GM12878 (cell line): Measurements from ENCODE around the gene DNAJB11. TPM values are rescaled to one million over a fixed set of nuclear protein-coding genes. Genes with fewer than 3 reads are reported as not detected.

ENCODE experiments used
- ATAC-seq: fragments of 200-7000 bp; cut with Tn5 transposase; 3 replicates; pipeline ENCODE4 v1.9.1; 2020; ENCODE audit warnings: mild to moderate bottlenecking, moderate library complexity
- BruUV-seq: library from RNA; stranded (reverse); fragments of 400-500 nt; replicated peaks from 2 replicates; lab custom pipeline; 2021; lab: Mats Ljungman, UMichigan
- CTCF ChIA-PET: fragments of 300-600 bp; sonication (Branson Sonifier 250); formaldehyde crosslinking; extraction: SDS; loops from one replicate; lab custom pipeline; 2021; ENCODE audit warnings: inconsistent platforms; lab: Yijun Ruan, JAX
- POLR2A ChIA-PET: fragments of 350-600 bp; formaldehyde crosslinking; extraction: SDS; loops from one replicate; lab custom pipeline; 2021; ENCODE audit warnings: inconsistent platforms; lab: Charles Lee
- RAD21 ChIA-PET: fragments of 300-600 bp; sonication (Branson Sonifier 250); formaldehyde crosslinking; loops from one replicate; lab custom pipeline; 2023; ENCODE audit warnings: antibody characterized with exemption; ENCODE audit not compliant: unreplicated experiment; lab: Charles Lee
- SMC1A ChIA-PET: fragments of 300-600 bp; sonication (Branson Sonifier 250); formaldehyde crosslinking; loops from one replicate; lab custom pipeline; 2023; ENCODE audit not compliant: unreplicated experiment, uncharacterized antibody; lab: Charles Lee
- DNase-seq: peaks from one replicate; pipeline ENCODE4 v3.0.0-alpha.2; 2011; ENCODE audit warnings: low read depth, low spot score
- FAIRE-seq: peaks from 3 replicates; lab custom pipeline; 2011; peaks lifted over from hg19 to GRCh38; lab: Jason Lieb, UNC
- H2AFZ ChIP-seq: 2 replicates; pipeline ENCODE4 v1.6.0; 2011; ENCODE audit warnings: low read depth, low read length, control low read depth; ENCODE audit not compliant: control insufficient read depth
- H3K27ac ChIP-seq: 2 replicates; pipeline ENCODE4 v1.5.1; 2011; ENCODE audit warnings: control low read depth; ENCODE audit not compliant: control insufficient read depth, insufficient read depth
- H3K27me3 ChIP-seq, 2 experiments: replicated peaks in 1 of 2; 2 replicates each; pipeline versions ENCODE4 v1.6.0 to v1.6.1; 2011; ENCODE audit warnings: low read length in 1 of 2; ENCODE audit not compliant: control insufficient read depth in 2 of 2, insufficient read depth in 2 of 2
- H3K36me3 ChIP-seq, 2 experiments: 2 replicates each; pipeline ENCODE4 v1.5.1; 2011; ENCODE audit warnings: low read length in 1 of 2; ENCODE audit not compliant: control insufficient read depth in 2 of 2, insufficient read depth in 2 of 2
- H3K4me1 ChIP-seq: 2 replicates; pipeline ENCODE4 v1.6.1; 2011; ENCODE audit warnings: mild to moderate bottlenecking, low read length, moderate library complexity, mixed read lengths; ENCODE audit not compliant: control insufficient read depth, insufficient read depth
- H3K4me2 ChIP-seq: 2 replicates; pipeline ENCODE4 v1.6.0; 2011; ENCODE audit warnings: control low read depth; ENCODE audit not compliant: control insufficient read depth, insufficient read depth
- H3K4me3 ChIP-seq: fragments of 200-600 bp; sonication (generic); 2 replicates; pipeline ENCODE4 v1.5.1; 2016
- H3K79me2 ChIP-seq: 2 replicates; pipeline ENCODE4 v1.6.0; 2011; ENCODE audit warnings: low read length; ENCODE audit not compliant: control insufficient read depth, insufficient read depth
- H3K9ac ChIP-seq: 2 replicates; pipeline ENCODE4 v1.8.0; 2011; ENCODE audit warnings: low read length, control low read depth, mixed read lengths; ENCODE audit not compliant: control insufficient read depth, insufficient read depth
- H3K9me3 ChIP-seq: replicated peaks from 3 replicates; pipeline ENCODE4 v1.5.1; 2011; ENCODE audit warnings: mild to moderate bottlenecking, low read length; ENCODE audit not compliant: control insufficient read depth, insufficient read depth
- H4K20me1 ChIP-seq: 2 replicates; pipeline ENCODE4 v1.6.0; 2011; ENCODE audit not compliant: control insufficient read depth, insufficient read depth
- ATF7 ChIP-seq: fragments of 450-650 bp; IDR thresholded peaks from 2 replicates; pipeline ENCODE4 v1.6.1; 2016; ENCODE audit warnings: low read depth, mild to moderate bottlenecking
- BCL11A ChIP-seq: IDR thresholded peaks from 2 replicates; pipeline ENCODE4 v1.6.1; 2011; ENCODE audit warnings: low read depth, low read length
- BCL3 ChIP-seq: IDR thresholded peaks from 2 replicates; pipeline ENCODE4 v1.6.1; 2011; ENCODE audit warnings: borderline replicate concordance, low read depth, mild to moderate bottlenecking, moderate library complexity, low read length; ENCODE audit not compliant: insufficient read depth, poor library complexity, severe bottlenecking
- CEBPB ChIP-seq, 2 experiments: fragments of 150-350 bp in 1 of 2; IDR thresholded peaks; 2 replicates each; pipeline ENCODE4 v1.6.1; 2012 to 2014; ENCODE audit warnings: low read depth in 2 of 2, low read length in 2 of 2, borderline replicate concordance in 1 of 2, inconsistent platforms in 1 of 2
- DPF2 ChIP-seq: fragments of 450-650 bp; IDR thresholded peaks from 2 replicates; pipeline ENCODE4 v1.6.1; 2017; ENCODE audit warnings: mild to moderate bottlenecking
- HCFC1 ChIP-seq: fragments of 150-350 bp; IDR thresholded peaks from 2 replicates; pipeline ENCODE4 v1.6.1; 2014; ENCODE audit warnings: low read length
- MTA2 ChIP-seq: fragments of 450-650 bp; IDR thresholded peaks from 2 replicates; pipeline ENCODE4 v1.6.1; 2016; ENCODE audit warnings: low read depth, mild to moderate bottlenecking, moderate library complexity
- PAX8 ChIP-seq: fragments of 450-650 bp; IDR thresholded peaks from 2 replicates; pipeline ENCODE4 v1.6.1; 2017; ENCODE audit warnings: mild to moderate bottlenecking, moderate library complexity
- PML ChIP-seq: IDR thresholded peaks from 2 replicates; pipeline ENCODE4 v1.6.1; 2012; ENCODE audit warnings: low read length, inconsistent platforms
- RAD51 ChIP-seq: fragments of 450-650 bp; IDR thresholded peaks from 2 replicates; pipeline ENCODE4 v1.6.1; 2016; ENCODE audit warnings: moderate library complexity, mild to moderate bottlenecking, inconsistent platforms
- RUNX3 ChIP-seq: IDR thresholded peaks from 2 replicates; pipeline ENCODE4 v1.6.1; 2012; ENCODE audit warnings: low read length, inconsistent platforms
- SREBF1 ChIP-seq: IDR thresholded peaks from 2 replicates; pipeline ENCODE4 v1.6.1; 2012; ENCODE audit warnings: mild to moderate bottlenecking, low read length
- USF2 ChIP-seq: IDR thresholded peaks from 2 replicates; pipeline ENCODE4 v1.6.1; 2011; ENCODE audit warnings: low read depth, low read length, improper control_type of control experiment, borderline replicate concordance
- ZBED1 ChIP-seq: IDR thresholded peaks from 2 replicates; pipeline ENCODE4 v1.6.1; 2016; ENCODE audit warnings: borderline replicate concordance
- WGBS: methylation state at CpG from one replicate; pipeline ENCODE4 v1.1.6; 2016; ENCODE audit warnings: low lambda C conversion rate; ENCODE audit not compliant: insufficient replicate concordance, insufficient coverage; ENCODE audit errors: missing lambda C conversion rate; 5-methylcytosine and 5-hydroxymethylcytosine counted together
- in situ Hi-C: fragments of 300-500 bp; cut with MboI; formaldehyde crosslinking; loops from 9 replicates; pipeline ENCODE4 v1.14.3; 2018; ENCODE audit warnings: mixed read lengths
- intact Hi-C: fragments of 100-400 bp; cut with micrococcal nuclease; formaldehyde crosslinking; loops from one replicate; pipeline ENCODE4 v1.14.2; 2022; ENCODE audit not compliant: unreplicated experiment
- polyA plus RNA-seq, 11 experiments: library from polyadenylated mRNA; depleted of rRNA in 4 of 11; unstranded in 6 of 11; stranded (reverse) in 5 of 11; fragments of >200 nt; fragmentation: Nextera tagmentation in 4 of 11; fragmentation: Illumina TruSeq in 1 of 11; extraction: Ambion mirVana in 4 of 11; extraction: Trizol in 1 of 11; gene quantifications; 1 replicate in 1 of 11; 2 replicates in 10 of 11; pipeline versions ENCODE4 v1.2.1 to v1.2.3, GENCODE V29; 2011 to 2016; ENCODE audit warnings: inconsistent platforms in 2 of 11, missing spikeins in 2 of 11, low read depth in 1 of 11
- total RNA-seq, 4 experiments: library from RNA; depleted of rRNA in 3 of 4; stranded (reverse); fragments of >200 nt in 3 of 4; fragmentation: Illumina TruSeq in 1 of 4; extraction: Trizol in 1 of 4; gene quantifications; 2 replicates each; pipeline versions ENCODE4 v1.2.1 to v1.2.3, GENCODE V29; 2013 to 2021
- TF ChIP-seq, protein P1 (sequence below): fragments of 450-650 bp; IDR thresholded peaks from 2 replicates; pipeline ENCODE4 v1.6.1; 2017; ENCODE audit warnings: mild to moderate bottlenecking, moderate library complexity
- TF ChIP-seq, protein P2 (sequence below): fragments of 450-650 bp; IDR thresholded peaks from 2 replicates; pipeline ENCODE4 v1.6.1; 2017; ENCODE audit warnings: low read depth, mild to moderate bottlenecking, moderate library complexity
- TF ChIP-seq, protein P3 (sequence below): IDR thresholded peaks from 2 replicates; pipeline ENCODE4 v1.6.1; 2011; ENCODE audit warnings: low read depth, mild to moderate bottlenecking, low read length, moderate library complexity, borderline replicate concordance; ENCODE audit errors: extremely low read depth

DNAJB11 gene
- total and polyA plus RNA-seq, 10 of the 15 experiments (the other 5 are each of a cell fraction or from before 2014, with no cell fraction given), result 16.2 to 135 (median 57.8) TPM

DNA sequence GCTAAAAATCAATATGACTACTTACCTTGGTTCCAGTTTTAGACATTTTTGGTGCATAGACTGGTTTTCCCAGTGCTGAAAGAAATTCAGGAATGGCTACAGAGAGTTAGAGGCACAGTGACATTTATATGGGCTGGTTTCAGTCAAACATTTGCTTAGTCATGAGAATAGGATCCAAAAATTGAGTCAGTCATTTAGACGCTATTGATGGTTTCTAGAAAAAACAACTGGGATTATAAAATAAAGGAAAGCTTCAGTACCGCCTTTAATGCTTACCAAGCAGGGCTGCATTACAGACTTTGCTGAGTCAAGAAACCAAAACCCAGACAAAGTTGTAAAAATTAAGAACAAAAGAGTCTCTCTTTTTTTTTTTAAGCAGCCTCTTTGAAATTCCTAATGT, 26.2 kb upstream of the DNAJB11 start, which contains the start of gene CRYGS:
Gene CRYGS (minus strand): TSS at position 100 of the 400 bp plus-strand sequence. CDS start 54 bp downstream, at position 46.
- H3K36me3 ChIP-seq, result peaks cover 0 to 5% of the 10 kb centered on the region in 2 experiments; a peak in 1 of 4 replicates
- intact Hi-C loops (no loop called here), in situ Hi-C loops (no loop called here)
- no TSS peak for BruUV-seq
- no peaks in the 10 kb centered on the region for H3K79me2 ChIP-seq
- no peak within 1 kb of the TSS for H3K27ac ChIP-seq
- peaks cover 11% of the 10 kb centered on the region for H3K4me1 ChIP-seq
- H4K20me1 ChIP-seq, result no peaks in the 10 kb centered on the region
- ChIA-PET POLR2A (no interaction called here), RAD21 (interaction anchor here (0.6 to 12.3 kb wide), 2 partner anchors 12 to 283 kb away, joined by 3 to 495 read pairs; no protein-coding TSS in a partner anchor)
- ATAC-seq (no peak), FAIRE-seq (no peak)
- no peak within 1 kb of the TSS for H3K4me3 ChIP-seq
- no peak within 1 kb of the TSS for H3K9ac ChIP-seq
- TF ChIP-seq CEBPB (IDR thresholded peaks at IDR 0.05; ENCODE audit: borderline replicate concordance in 1 of 2, low read depth in 2 of 2, low read length in 2 of 2) (no peak), PML (no peak), BCL3 (no peak), SREBF1 (no peak), DPF2 (no peak), RAD51 (no peak), BCL11A (no peak), ZBED1 (no peak), ATF7 (no peak), HCFC1 (no peak), USF2 (no peak), MTA2 (no peak), PAX8 (no peak), RUNX3 (no peak)
- TF ChIP-seq, protein P1, sequence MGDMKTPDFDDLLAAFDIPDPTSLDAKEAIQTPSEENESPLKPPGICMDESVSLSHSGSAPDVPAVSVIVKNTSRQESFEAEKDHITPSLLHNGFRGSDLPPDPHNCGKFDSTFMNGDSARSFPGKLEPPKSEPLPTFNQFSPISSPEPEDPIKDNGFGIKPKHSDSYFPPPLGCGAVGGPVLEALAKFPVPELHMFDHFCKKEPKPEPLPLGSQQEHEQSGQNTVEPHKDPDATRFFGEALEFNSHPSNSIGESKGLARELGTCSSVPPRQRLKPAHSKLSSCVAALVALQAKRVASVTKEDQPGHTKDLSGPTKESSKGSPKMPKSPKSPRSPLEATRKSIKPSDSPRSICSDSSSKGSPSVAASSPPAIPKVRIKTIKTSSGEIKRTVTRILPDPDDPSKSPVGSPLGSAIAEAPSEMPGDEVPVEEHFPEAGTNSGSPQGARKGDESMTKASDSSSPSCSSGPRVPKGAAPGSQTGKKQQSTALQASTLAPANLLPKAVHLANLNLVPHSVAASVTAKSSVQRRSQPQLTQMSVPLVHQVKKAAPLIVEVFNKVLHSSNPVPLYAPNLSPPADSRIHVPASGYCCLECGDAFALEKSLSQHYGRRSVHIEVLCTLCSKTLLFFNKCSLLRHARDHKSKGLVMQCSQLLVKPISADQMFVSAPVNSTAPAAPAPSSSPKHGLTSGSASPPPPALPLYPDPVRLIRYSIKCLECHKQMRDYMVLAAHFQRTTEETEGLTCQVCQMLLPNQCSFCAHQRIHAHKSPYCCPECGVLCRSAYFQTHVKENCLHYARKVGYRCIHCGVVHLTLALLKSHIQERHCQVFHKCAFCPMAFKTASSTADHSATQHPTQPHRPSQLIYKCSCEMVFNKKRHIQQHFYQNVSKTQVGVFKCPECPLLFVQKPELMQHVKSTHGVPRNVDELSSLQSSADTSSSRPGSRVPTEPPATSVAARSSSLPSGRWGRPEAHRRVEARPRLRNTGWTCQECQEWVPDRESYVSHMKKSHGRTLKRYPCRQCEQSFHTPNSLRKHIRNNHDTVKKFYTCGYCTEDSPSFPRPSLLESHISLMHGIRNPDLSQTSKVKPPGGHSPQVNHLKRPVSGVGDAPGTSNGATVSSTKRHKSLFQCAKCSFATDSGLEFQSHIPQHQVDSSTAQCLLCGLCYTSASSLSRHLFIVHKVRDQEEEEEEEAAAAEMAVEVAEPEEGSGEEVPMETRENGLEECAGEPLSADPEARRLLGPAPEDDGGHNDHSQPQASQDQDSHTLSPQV, result no peak
- TF ChIP-seq, protein P2, sequence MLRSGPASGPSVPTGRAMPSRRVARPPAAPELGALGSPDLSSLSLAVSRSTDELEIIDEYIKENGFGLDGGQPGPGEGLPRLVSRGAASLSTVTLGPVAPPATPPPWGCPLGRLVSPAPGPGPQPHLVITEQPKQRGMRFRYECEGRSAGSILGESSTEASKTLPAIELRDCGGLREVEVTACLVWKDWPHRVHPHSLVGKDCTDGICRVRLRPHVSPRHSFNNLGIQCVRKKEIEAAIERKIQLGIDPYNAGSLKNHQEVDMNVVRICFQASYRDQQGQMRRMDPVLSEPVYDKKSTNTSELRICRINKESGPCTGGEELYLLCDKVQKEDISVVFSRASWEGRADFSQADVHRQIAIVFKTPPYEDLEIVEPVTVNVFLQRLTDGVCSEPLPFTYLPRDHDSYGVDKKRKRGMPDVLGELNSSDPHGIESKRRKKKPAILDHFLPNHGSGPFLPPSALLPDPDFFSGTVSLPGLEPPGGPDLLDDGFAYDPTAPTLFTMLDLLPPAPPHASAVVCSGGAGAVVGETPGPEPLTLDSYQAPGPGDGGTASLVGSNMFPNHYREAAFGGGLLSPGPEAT, result no peak
- TF ChIP-seq, protein P3, sequence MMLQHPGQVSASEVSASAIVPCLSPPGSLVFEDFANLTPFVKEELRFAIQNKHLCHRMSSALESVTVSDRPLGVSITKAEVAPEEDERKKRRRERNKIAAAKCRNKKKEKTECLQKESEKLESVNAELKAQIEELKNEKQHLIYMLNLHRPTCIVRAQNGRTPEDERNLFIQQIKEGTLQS, result no peak
- TF ChIP-seq, all 136 proteins: peak for 0
- WGBS, result 97% methylated on average over 2 of the region's 2 CpGs
- SMC1A ChIA-PET, result interaction anchor here (1.5 to 14.2 kb wide), 3 partner anchors 9 to 564 kb away, joined by 5 to 655 read pairs (median 85); no protein-coding TSS in a partner anchor
- no peak for DNase-seq
- Histone ChIP-seq H3K27me3 (no peaks in the 10 kb centered on the region), H3K4me2 (no peak within 1 kb of the TSS), H2AFZ (no peak within 1 kb of the TSS), H3K9me3 (no peaks in the 10 kb centered on the region)
- CTCF ChIA-PET, result interaction anchor here (0.7 to 14.3 kb wide), 6 partner anchors 9 to 623 kb away, joined by 4 to 847 read pairs (median 5); no protein-coding TSS in a partner anchor
